ENCODE data around the gene SDHAF3. TPM values are rescaled to one million over a fixed set of nuclear protein-coding genes. Genes with fewer than 3 reads are reported as not detected.

Gene SDHAF3
- polyA plus RNA-seq, 1 donor from 2014 or later: 28.3 TPM

- Histone ChIP-seq H3K27ac (ENCODE audit: low read length) (no peak overlapping the region), H3K9ac (ENCODE audit: low read length) (no peak overlapping the region), H3K4me3 (ENCODE audit: low read length) (no peak overlapping the region), H3K27me3 (ENCODE audit: insufficient read depth, low read depth, low read length) (no peaks in the 10 kb centered on the region), H3K9me3 (ENCODE audit: low read length) (no peaks in the 10 kb centered on the region), H3K9me2 (ENCODE audit: insufficient read depth, low read length) (no peaks in the 10 kb centered on the region), H3F3A (ENCODE audit: insufficient read depth, low read length, poor library complexity, severe bottlenecking) (no peaks in the 10 kb centered on the region), H3K36me3 (ENCODE audit: insufficient read depth, low read length) (no peaks in the 10 kb centered on the region), H3K4me2 (ENCODE audit: low read length) (no peak overlapping the region), H3K79me2 (replicated peaks; ENCODE audit: insufficient read depth, low read length) (no peaks in the 10 kb centered on the region), H4K20me1 (ENCODE audit: insufficient read depth) (no peaks in the 10 kb centered on the region), H2AFZ (ENCODE audit: low read depth, low read length) (no peak overlapping the region)
- no peak for TF ChIP-seq TAF1 (IDR thresholded peaks at IDR 0.05; ENCODE audit: low read depth)
- TF ChIP-seq EP300 (conservative IDR thresholded peaks at IDR 0.05; ENCODE audit: poor library complexity, severe bottlenecking): no peak
- TF ChIP-seq POLR2AphosphoS5 (IDR thresholded peaks at IDR 0.05): no peak
- TF ChIP-seq MXI1 (conservative IDR thresholded peaks at IDR 0.05; ENCODE audit: poor library complexity, severe bottlenecking): no peak
- TF ChIP-seq CTCF (IDR thresholded peaks at IDR 0.05; ENCODE audit: poor library complexity, severe bottlenecking): no peak
- no peak for TF ChIP-seq REST (IDR thresholded peaks at IDR 0.05; ENCODE audit: borderline replicate concordance)
- no peak for TF ChIP-seq EZH2 (IDR thresholded peaks at IDR 0.05; ENCODE audit: borderline replicate concordance, insufficient read depth, low read length, poor library complexity, severe bottlenecking)
- no peak for TF ChIP-seq SMC3 (conservative IDR thresholded peaks at IDR 0.05; ENCODE audit: poor library complexity)
- TF ChIP-seq RAD21 (conservative IDR thresholded peaks at IDR 0.05): no peak
Measured at GRCh38 chr7:97079300-97079699, 38.2 kb upstream of the SDHAF3 start.

- Histone ChIP-seq H3K27me3 (ENCODE audit: insufficient read depth, low read depth, low read length) (no peaks in the 10 kb centered on the region), H3K9ac (ENCODE audit: low read length) (no peak overlapping the region), H3K9me3 (ENCODE audit: low read length) (no peaks in the 10 kb centered on the region), H4K20me1 (ENCODE audit: insufficient read depth) (no peaks in the 10 kb centered on the region), H3F3A (ENCODE audit: insufficient read depth, low read length, poor library complexity, severe bottlenecking) (no peaks in the 10 kb centered on the region), H3K36me3 (ENCODE audit: insufficient read depth, low read length) (no peaks in the 10 kb centered on the region), H2AFZ (ENCODE audit: low read depth, low read length) (no peak overlapping the region), H3K79me2 (replicated peaks; ENCODE audit: insufficient read depth, low read length) (no peaks in the 10 kb centered on the region), H3K9me2 (ENCODE audit: insufficient read depth, low read length) (no peaks in the 10 kb centered on the region), H3K4me3 (ENCODE audit: low read length) (no peak overlapping the region), H3K27ac (ENCODE audit: low read length) (no peak overlapping the region), H3K4me2 (ENCODE audit: low read length) (no peak overlapping the region)
- no peak for TF ChIP-seq EZH2 (IDR thresholded peaks at IDR 0.05; ENCODE audit: borderline replicate concordance, insufficient read depth, low read length, poor library complexity, severe bottlenecking)
- no peak for TF ChIP-seq EP300 (conservative IDR thresholded peaks at IDR 0.05; ENCODE audit: poor library complexity, severe bottlenecking)
- no peak for TF ChIP-seq MXI1 (conservative IDR thresholded peaks at IDR 0.05; ENCODE audit: poor library complexity, severe bottlenecking)
- TF ChIP-seq TAF1 (IDR thresholded peaks at IDR 0.05; ENCODE audit: low read depth): no peak
- no peak for TF ChIP-seq POLR2AphosphoS5 (IDR thresholded peaks at IDR 0.05)
- no peak for TF ChIP-seq RAD21 (conservative IDR thresholded peaks at IDR 0.05)
- TF ChIP-seq SMC3 (conservative IDR thresholded peaks at IDR 0.05; ENCODE audit: poor library complexity): no peak
- no peak for TF ChIP-seq CTCF (IDR thresholded peaks at IDR 0.05; ENCODE audit: poor library complexity, severe bottlenecking)
- TF ChIP-seq REST (IDR thresholded peaks at IDR 0.05; ENCODE audit: borderline replicate concordance): no peak
Measured at GRCh38 chr7:97081521-97082300, 35.8 kb upstream of the SDHAF3 start.
